Activated CD4-positive, alpha-beta T cell treated with anti-CD3 and anti-CD28 coated beads, Interleukin-2, Interleukin-6, amounts not matched to agents 100 ng/mL and 50 ng/mL, durations not matched to agents 16 hours and 8 hours (primary cell): ENCODE results near the gene SPECC1.
"Not testable (repeated sequence)": the region's sequence is repeated elsewhere in the genome, so short reads cannot be mapped to it uniquely, and the experiment has no call there.

Experiments used
- DNase-seq: peaks from one replicate; pipeline ENCODE4 v3.0.0-alpha.2; 2020

Gene SPECC1

GRCh38 chr17:20073055-20073979 lies 64.2 kb downstream of the SPECC1 start:
- peak; percentile 56 for DNase-seq

DNA sequence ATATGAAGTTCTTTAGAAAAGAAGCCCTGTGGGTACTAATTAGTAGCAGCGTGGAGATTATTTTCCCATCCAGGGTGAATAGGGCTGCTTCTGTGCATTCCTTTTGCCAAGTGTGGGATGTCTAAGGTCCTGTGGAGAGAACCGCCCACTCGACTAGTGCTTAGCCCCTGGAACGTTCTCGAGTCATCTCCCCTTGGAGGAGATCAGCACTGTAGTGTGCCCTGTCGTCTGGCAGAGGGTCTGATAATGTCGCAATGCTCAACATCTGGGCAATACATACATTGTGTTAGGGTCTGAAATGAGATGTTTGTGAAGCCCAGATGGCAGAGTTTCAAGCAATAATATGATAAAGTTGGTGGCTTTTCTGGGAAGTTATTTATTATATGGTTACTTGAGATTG lies 64.8 kb downstream of the SPECC1 start:
- no peak for DNase-seq

- no peak for DNase-seq
Observed at GRCh38 chr17:20074489-20074888, 65.3 kb downstream of the SPECC1 start.

GRCh38 chr17:20076137-20076536 lies 67.0 kb downstream of the SPECC1 start:
- not testable (repeated sequence) for DNase-seq

GRCh38 chr17:20077978-20078685 lies 69.0 kb downstream of the SPECC1 start:
- DNase-seq: no peak

DNA sequence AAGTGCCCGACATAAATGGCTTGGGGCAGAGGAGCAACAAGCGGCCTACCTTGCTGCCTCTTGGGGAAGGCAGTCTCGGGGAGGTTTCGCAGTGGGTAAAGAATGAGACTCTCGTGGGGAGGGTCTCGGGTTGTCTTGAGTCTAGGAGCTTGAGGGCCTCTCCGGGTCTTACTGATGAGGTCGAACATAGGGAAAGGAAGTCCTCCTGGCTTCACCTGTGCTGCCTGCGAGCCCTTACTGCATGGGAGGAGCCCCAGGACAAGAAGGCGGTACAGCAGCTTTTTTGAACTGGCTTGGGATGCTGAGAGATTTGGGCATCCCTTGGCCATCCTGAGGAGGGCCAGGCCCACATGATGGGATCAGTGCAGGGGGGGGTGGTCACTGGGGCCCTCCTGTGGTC lies 71.4 kb downstream of the SPECC1 start:
- no peak for DNase-seq

DNA sequence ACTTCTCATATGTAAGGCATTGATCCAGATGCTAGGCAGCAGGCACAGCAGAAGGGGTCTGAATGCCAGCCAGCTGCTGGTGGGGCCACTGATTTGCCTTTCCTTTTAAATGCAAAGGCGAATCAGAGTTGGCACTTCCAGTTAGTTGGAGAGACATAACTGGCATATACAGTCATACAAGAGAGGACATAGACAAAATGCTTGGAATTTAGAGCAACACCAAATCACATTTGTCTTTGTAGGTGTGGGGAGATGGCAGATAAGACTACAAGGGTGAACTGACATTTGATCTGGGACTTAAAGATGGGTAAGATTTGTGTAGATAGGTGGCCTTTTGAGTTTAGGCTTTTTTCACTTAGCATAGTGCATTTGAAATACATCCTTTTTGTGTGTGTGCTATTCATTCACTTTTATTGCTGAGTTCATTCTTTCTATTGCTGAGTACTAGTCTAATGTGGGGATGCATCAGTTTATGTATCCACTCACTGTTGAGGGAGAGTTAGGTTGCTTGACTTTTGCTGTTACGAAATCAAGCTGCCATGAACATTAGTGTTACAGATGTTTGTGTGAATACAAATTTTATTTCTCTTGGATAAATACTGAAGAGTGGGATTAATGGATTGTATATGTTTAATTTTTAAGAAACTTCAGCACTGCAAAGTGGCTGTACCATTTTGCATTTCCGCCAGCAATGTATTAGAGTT lies 74.1 kb downstream of the SPECC1 start:
- DNase-seq: no peak

DNA sequence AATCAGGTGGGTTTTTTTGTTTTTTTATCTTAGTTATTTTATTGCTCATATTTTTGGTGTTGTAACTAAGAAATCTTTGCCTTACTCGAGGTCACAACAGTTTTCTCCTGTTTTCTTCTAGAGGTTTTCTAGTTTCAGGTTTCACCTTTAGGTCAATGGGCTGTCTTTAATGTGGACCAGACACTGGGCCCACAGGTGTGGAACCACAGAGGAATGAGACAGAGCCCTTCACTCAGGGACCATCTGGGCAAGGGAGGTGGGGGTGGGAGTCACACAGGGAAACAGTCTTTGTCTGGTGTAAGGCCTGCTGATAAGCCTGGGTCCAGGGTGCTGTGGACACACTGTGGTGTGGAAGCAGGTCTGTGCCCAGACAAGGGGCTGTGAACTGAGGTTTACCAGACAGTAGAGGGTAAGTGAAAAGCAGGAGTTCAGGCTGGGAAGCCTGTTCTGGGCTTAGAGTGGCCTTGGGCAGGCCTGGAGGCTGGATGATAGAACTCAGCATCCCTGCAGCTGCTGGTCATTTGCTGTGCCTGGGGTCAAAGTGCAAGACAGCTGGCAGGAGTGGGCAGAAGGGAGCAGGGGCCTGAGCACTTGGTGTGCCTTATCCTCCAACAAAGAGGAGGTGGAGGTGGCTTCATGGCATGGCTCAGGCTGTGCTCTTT lies 75.6 kb downstream of the SPECC1 start:
- no peak for DNase-seq

DNA sequence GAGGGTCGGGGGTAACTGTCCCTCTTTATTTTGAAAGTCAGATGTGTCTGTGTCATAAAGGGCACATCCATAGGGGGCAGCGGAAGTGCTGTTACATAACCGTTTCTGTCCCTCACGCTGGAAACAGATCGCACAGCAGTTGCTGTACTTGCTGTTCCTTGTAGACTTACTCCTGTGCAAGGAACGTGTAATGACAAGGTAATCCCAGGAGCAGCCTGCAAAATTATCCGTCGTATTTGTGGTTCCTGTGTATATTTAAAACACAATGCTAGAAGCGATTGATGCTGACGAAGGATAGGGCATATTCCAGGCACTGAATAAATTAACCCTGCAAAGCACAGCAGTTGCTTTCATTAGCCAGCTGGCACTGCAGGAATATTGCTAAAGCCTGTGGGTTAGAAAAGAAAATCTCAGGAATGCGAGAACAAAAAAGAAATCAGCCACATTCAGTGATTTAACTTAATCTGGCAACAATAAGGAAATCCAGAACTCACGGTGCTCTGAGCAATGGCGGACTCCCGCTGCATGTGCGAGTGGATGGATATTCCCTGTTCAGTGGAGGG lies 76.2 kb downstream of the SPECC1 start:
- no peak for DNase-seq

DNA sequence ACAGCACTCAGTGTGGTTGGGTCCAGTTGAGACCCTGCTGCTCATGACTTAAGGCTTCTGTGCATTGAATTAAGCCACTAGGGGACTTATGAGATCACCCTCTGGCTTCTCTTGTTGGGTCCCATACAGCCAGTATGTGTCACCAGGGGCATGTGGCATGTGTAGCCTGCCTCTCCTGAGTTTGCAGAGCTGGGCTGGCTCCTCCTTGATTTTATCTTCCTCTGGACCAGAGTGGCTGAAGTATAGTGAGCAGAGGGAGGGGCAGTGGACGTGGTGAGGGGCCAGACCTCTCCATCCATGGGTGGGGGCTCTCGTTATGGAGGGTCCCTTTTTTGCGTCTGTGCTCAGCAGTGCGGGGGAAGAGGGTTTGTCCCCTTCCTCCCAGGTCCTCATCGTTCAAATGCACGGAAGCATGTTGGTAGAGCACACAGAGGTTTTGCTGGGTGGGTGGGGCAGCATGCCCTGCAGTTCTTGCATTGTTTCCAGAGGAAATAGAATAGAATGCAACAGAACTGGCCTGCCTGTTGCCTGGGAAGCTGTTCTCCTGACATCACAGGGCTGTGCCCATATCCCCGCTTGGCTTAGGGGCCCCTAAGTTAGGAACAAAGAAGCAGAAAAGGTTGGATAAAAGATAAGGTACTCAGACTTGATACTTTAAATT lies 77.4 kb downstream of the SPECC1 start:
- no peak for DNase-seq

DNA sequence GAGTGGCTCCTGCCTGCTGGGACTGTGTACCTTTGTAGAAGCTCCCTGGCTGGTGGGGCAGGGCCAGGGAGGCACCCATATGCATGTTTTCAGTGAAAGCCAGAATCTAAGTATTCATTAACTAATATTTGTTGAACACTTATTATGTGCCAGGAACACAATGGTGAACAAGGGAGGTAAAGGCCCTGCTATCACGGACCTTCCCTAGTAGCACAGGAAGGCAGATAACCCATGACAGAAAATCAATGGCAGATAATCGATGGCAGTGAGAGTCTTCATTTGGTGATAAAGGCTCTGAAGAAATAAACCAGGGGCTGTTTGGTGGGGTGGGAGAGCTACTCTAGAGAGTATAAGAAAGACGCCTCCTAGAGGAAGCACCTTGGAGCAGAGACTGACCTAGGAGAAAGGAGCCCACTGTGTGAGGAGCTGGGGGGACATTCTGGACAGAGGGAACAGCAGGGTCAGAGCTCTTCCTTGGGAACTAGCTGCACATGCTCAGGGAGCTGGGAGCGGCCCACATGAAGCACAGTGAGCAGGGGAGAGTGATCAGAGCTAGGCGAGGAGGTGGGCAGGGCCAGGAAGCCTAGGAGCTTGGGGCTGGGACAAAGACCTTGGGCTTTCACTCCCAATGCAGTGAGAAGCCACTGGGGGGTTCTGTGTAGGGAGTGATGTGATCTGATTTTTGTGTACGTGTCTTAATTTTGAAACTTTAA lies 78.5 kb downstream of the SPECC1 start:
- DNase-seq: no peak

GRCh38 chr17:20089756-20090547 lies 80.8 kb downstream of the SPECC1 start:
- DNase-seq: no peak

DNA sequence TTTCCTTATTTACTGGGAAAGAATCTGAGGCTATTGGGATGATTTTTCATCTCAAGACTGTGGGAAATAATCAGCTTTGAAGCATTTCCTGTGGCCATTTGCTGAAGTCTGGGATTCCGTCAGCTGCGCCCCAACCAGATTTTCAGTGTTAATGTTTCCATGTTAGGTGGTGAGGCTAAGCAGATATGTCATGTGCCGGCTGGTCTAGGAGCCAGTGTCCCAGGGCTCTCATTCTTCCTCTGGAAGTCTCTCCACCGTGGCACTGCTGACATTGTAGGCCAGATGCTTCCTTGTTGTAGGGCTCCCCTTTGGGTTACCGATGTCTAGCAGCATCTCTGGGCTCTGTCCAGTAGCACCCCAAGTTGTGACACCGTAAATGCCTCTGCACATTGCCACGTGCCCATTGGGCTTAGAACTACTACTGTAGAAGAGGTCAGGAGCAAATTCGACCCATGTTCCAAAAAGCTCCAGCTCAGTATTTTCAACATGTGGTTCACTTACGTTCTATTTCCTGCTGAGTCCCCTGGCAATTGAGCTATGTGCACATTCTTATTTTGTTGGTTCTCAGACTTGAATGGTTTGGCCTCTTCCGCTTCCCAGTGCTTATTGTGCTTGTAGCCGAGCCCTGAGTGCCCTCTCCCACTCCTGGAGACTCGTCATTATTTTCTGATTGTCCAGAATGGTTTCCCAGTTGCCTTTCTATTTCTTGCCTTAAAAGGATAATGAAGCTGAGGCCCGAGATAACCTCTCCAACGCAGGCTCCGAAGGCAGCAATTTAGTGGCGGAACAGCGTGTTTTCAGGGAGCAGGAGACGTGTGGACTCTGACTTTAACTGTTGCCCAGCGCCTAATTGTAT lies 82.2 kb downstream of the SPECC1 start:
- DNase-seq: no peak

- no peak for DNase-seq
Observed at GRCh38 chr17:20092261-20092867, 83.2 kb downstream of the SPECC1 start.

- DNase-seq: no peak
Observed at GRCh38 chr17:20092973-20093626, 83.9 kb downstream of the SPECC1 start.

GRCh38 chr17:20094777-20095176 lies 85.6 kb downstream of the SPECC1 start:
- no peak for DNase-seq

DNA sequence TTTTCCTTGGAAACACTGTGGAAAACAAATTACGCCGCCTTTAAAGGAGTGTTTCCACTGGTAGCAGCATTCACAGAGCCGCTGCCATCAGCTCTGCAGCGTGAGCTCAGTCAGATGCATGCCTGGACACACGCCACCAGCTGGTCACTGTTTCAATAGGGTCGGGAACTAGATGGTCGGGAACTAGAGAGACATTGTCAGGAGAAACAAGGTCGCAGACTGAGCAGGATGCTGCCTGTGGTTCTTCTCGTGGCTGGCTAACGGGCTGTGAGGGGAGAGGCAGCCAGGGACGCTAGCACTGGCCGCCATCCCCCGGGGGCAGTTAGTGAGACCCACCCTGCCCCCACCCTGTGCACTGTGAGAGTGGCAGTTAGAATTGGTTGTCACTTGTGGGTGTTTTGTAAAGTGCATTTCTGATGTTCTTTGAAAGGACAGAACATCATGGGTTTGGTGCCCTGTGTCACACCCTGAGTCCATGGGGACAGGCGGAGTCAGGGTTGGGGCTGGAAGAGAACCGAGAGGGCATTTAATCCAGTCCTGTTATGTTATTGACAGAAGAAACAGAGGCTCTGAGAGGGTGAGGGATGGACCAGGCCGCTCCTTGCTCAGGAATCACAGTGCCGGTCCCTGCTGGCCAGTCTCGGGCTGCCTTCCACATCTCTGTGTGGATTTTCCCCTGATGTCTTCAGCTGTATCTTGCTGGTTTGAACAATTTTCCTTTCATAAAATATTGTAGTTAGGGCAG lies 86.3 kb downstream of the SPECC1 start:
- no peak for DNase-seq

DNA sequence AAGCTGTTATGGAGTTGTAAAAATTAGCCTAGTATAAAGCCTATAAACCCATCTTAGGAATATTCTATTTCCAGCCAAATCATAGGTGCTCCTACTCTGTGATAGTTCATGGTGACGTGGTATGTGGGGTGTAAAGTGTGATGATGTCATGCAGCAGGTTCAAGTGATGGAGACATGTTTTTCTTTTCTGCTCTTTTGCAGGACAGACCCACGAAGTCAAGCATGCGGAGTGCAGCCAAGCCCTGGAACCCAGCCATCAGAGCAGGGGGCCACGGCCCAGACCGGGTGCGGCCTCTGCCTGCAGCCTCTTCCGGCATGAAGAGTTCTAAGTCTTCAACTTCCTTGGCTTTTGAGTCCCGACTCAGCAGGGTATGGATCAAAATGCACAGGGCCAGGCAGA lies 87.3 kb downstream of the SPECC1 start:
- DNase-seq: no peak
